Right kidney (tissue), 1 donor: ENCODE results near the gene KAZN.
A peak's percentile ranks its signal among the peaks of the same experiment; 100 is the strongest.

Experiments
- DNase-seq: peaks from one replicate; pipeline ENCODE4 v3.0.0-alpha.2; 2016

The KAZN gene

GRCh38 chr1:14940285-14940870 lies 341.9 kb downstream of the KAZN start:
- no peak for DNase-seq

GRCh38 chr1:14941864-14942263 lies 343.4 kb downstream of the KAZN start:
- DNase-seq: no peak

- peak; percentile 39 for DNase-seq
Measured at GRCh38 chr1:14944471-14944985, 346.0 kb downstream of the KAZN start.

- peak; percentile 69 for DNase-seq
Measured at GRCh38 chr1:14945132-14946010, 346.9 kb downstream of the KAZN start.

- DNase-seq: no peak
Measured at GRCh38 chr1:14946011-14946359, 347.5 kb downstream of the KAZN start.

GRCh38 chr1:14946684-14947238 lies 348.3 kb downstream of the KAZN start:
- peak; percentile 41 for DNase-seq

- no peak for DNase-seq
Measured at GRCh38 chr1:14947421-14947820, 348.9 kb downstream of the KAZN start.

GRCh38 chr1:14948112-14948652 lies 349.7 kb downstream of the KAZN start:
- DNase-seq: no peak

- DNase-seq: no peak
Measured at GRCh38 chr1:14949270-14949835, 350.9 kb downstream of the KAZN start.

GRCh38 chr1:14949836-14950713 lies 351.6 kb downstream of the KAZN start:
- DNase-seq: peak; percentile 45

GRCh38 chr1:14951766-14952165 lies 353.3 kb downstream of the KAZN start:
- DNase-seq: no peak

- DNase-seq: no peak
Measured at GRCh38 chr1:14952626-14953314, 354.3 kb downstream of the KAZN start.

GRCh38 chr1:14954210-14954609 lies 355.7 kb downstream of the KAZN start:
- DNase-seq: no peak

GRCh38 chr1:14954930-14955329 lies 356.4 kb downstream of the KAZN start:
- DNase-seq: no peak

GRCh38 chr1:14955402-14955801 lies 356.9 kb downstream of the KAZN start:
- DNase-seq: no peak

- no peak for DNase-seq
Measured at GRCh38 chr1:14955976-14956375, 357.5 kb downstream of the KAZN start.

- no peak for DNase-seq
Measured at GRCh38 chr1:14956579-14957195, 358.2 kb downstream of the KAZN start.

GRCh38 chr1:14957375-14958098 lies 359.1 kb downstream of the KAZN start:
- DNase-seq: no peak

- DNase-seq: no peak
Measured at GRCh38 chr1:14958249-14959058, 360.0 kb downstream of the KAZN start.
